Mesendoderm (in vitro differentiated cells): ENCODE results near the gene NFIA.

Experiments used
- DNase-seq: peaks from one replicate; pipeline ENCODE4 v3.0.0; 2013
- H2AK5ac ChIP-seq: 2 replicates; pipeline ENCODE4 v1.6.1; 2013; ENCODE audit warnings: low read length, inconsistent platforms
- H2BK120ac ChIP-seq: 2 replicates; pipeline ENCODE4 v1.6.1; 2013; ENCODE audit warnings: low read depth, mild to moderate bottlenecking, low read length, moderate library complexity, mixed read lengths
- H2BK15ac ChIP-seq: replicated peaks from 2 replicates; pipeline ENCODE4 v1.6.1; 2013; ENCODE audit warnings: low read depth, mild to moderate bottlenecking, moderate library complexity
- H2BK5ac ChIP-seq: 2 replicates; pipeline ENCODE4 v1.6.1; 2013; ENCODE audit warnings: low read length, inconsistent platforms
- H3K18ac ChIP-seq: 2 replicates; pipeline ENCODE4 v1.6.1; 2013; ENCODE audit warnings: mild to moderate bottlenecking, low read length, mixed read lengths
- H3K23ac ChIP-seq: one replicate; pipeline ENCODE4 v1.6.1; 2013; ENCODE audit warnings: low read length
- H3K27ac ChIP-seq: 2 replicates; pipeline ENCODE4 v1.5.1; 2013; ENCODE audit warnings: low read depth, mild to moderate bottlenecking, inconsistent platforms, low read length, moderate library complexity
- H3K27me3 ChIP-seq: 2 replicates; pipeline ENCODE4 v1.6.1; 2013; ENCODE audit warnings: low read length, control low read depth, mild to moderate bottlenecking, inconsistent platforms; ENCODE audit not compliant: insufficient read depth, poor library complexity
- H3K36me3 ChIP-seq: 2 replicates; pipeline ENCODE4 v1.6.1; 2013; ENCODE audit warnings: low read length, inconsistent platforms; ENCODE audit not compliant: control insufficient read depth, insufficient read depth
- H3K4ac ChIP-seq: one replicate; pipeline ENCODE4 v1.6.1; 2013; ENCODE audit warnings: low read depth, mild to moderate bottlenecking, low read length, moderate library complexity
- H3K4me1 ChIP-seq: 2 replicates; pipeline ENCODE4 v1.6.1; 2013; ENCODE audit warnings: low read depth, low read length, inconsistent platforms; ENCODE audit not compliant: control insufficient read depth
- H3K4me2 ChIP-seq: 2 replicates; pipeline ENCODE4 v1.6.1; 2013; ENCODE audit warnings: low read length
- H3K4me3 ChIP-seq: 2 replicates; pipeline ENCODE4 v1.5.1; 2013; ENCODE audit warnings: mild to moderate bottlenecking, low read length
- H3K56ac ChIP-seq: one replicate; pipeline ENCODE4 v1.6.1; 2013; ENCODE audit warnings: low read length
- H3K79me1 ChIP-seq: 2 replicates; pipeline ENCODE4 v1.6.1; 2013; ENCODE audit warnings: low read length, inconsistent platforms
- H3K79me2 ChIP-seq: 2 replicates; pipeline ENCODE4 v1.6.1; 2013; ENCODE audit warnings: mild to moderate bottlenecking, low read length; ENCODE audit not compliant: control insufficient read depth, insufficient read depth
- H3K9ac ChIP-seq: 2 replicates; pipeline ENCODE4 v1.6.1; 2013; ENCODE audit warnings: low read length, inconsistent platforms
- H4K5ac ChIP-seq: one replicate; pipeline ENCODE4 v1.6.1; 2013; ENCODE audit warnings: low read length
- H4K8ac ChIP-seq: one replicate; pipeline ENCODE4 v1.6.1; 2013; ENCODE audit warnings: low read depth, mild to moderate bottlenecking, control low read depth, low read length, moderate library complexity
- WGBS: extraction: QIAGEN DNeasy Blood & Tissue Kit; methylation state at CpG from one replicate; pipeline ENCODE4 v1.1.7; 2013; ENCODE audit warnings: low lambda C conversion rate, missing lambda C conversion rate; ENCODE audit not compliant: insufficient coverage; ENCODE audit errors: extremely low coverage; 5-methylcytosine and 5-hydroxymethylcytosine counted together

The NFIA gene

DNA sequence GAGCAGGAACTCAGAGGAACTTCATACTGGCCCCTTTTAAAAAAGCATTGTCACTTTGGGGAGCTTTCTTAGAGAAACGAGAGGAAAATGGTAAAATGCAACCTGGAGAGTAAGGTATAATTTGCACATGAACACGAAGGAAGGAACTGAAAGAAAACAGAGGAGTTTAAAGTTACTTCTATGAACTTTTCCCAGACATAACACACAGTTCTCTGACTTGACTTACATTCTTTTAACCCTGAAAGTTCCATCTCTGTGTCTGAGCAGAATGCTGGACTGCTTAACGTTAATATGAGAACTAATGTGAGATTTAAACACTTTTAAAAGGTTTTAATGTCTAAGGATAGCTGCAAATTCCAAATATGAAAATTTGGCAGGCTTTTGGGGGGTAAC, 102.3 kb downstream of the NFIA start:
- Histone ChIP-seq H3K79me1 (no peaks in the 10 kb centered on the region), H3K4me3 (no peak overlapping the region), H2AK5ac (no peak overlapping the region), H2BK15ac (no peak overlapping the region), H3K27ac (no peak overlapping the region), H3K23ac (no peak overlapping the region), H3K56ac (no peak overlapping the region), H3K4me2 (no peak overlapping the region), H2BK120ac (no peak overlapping the region), H3K4ac (no peak overlapping the region), H3K79me2 (no peaks in the 10 kb centered on the region), H2BK5ac (no peak overlapping the region), H4K5ac (no peak overlapping the region), H3K27me3 (no peaks in the 10 kb centered on the region), H3K9ac (no peak overlapping the region), H4K8ac (no peak overlapping the region), H3K18ac (no peak overlapping the region), H3K36me3 (no peaks in the 10 kb centered on the region), H3K4me1 (no peaks in the 10 kb centered on the region)
- no peak for DNase-seq
- no CpG with 5 or more reads among the region's 3 CpGs for WGBS

DNA sequence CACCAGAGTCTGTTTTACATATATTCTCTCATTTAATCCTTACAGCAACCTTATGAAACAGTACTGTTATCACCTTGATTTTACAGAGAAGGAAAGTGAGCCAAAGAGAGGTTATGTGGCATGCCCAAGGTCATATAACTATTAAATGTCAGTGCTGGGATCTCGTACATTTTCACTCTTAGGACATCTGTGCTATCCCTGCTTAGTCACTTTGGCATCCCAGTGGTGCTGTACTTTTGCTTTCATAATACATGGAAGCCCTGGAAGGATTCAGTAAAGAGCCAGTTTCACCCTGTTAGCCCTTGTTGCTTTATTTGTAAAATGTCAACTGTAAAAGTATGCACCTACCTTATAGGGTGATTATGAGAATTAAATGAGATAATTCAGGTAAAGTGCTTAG, 104.4 kb downstream of the NFIA start:
- no peaks in the 10 kb centered on the region for H3K27me3 ChIP-seq
- H3K56ac ChIP-seq = no peak overlapping the region
- no peak overlapping the region for H3K9ac ChIP-seq
- H3K4ac ChIP-seq = no peak overlapping the region
- no peak overlapping the region for H4K5ac ChIP-seq
- H2BK15ac ChIP-seq = no peak overlapping the region
- no peaks in the 10 kb centered on the region for H3K79me1 ChIP-seq
- no peak overlapping the region for H3K4me3 ChIP-seq
- H4K8ac ChIP-seq = no peak overlapping the region
- H3K27ac ChIP-seq = no peak overlapping the region
- no peaks in the 10 kb centered on the region for H3K79me2 ChIP-seq
- no peaks in the 10 kb centered on the region for H3K36me3 ChIP-seq
- WGBS = no CpG with 5 or more reads among the region's 1 CpG
- no peaks in the 10 kb centered on the region for H3K4me1 ChIP-seq
- H2BK5ac ChIP-seq = no peak overlapping the region
- no peak overlapping the region for H3K18ac ChIP-seq
- no peak overlapping the region for H2AK5ac ChIP-seq
- no peak overlapping the region for H2BK120ac ChIP-seq
- no peak overlapping the region for H3K23ac ChIP-seq
- H3K4me2 ChIP-seq = no peak overlapping the region
- DNase-seq = no peak

DNA sequence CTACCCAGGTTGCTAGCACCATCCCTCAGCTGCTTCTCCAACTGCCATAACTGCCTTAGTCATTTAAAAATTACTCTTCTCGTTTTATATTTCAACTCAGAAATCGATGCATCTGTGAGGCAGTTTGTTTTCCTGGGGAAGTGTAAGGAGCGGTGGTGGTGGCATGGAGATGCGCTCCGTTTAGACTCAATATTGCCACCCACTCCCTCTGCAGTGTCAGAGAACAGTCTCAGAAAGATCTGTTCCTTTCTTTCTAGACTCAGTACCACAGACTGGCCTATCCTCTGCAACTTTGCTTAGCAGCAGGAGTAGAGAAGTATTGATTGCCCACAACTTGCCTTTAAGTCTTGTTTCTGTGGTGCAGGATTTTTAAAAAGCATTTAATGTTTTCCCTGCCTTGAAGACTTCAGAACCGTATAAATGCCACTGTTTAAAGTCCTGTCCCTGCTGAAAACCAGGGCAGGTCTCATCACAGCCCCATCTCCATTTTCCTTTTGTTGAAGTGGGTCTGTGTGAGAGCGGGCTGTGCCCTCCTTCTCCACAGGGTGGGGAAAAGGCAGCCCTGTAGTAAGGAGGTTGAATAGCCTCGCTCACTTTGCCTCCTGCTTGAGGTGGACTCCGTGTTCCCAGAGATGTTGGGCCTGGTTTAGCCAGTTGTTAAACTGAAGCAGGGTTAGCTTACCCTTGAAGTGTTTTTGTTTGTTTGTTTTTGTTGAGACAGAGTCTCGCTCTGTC, 105.2 kb downstream of the NFIA start:
- Histone ChIP-seq H4K5ac (no peak overlapping the region), H2AK5ac (no peak overlapping the region), H3K79me1 (no peaks in the 10 kb centered on the region), H3K4me1 (no peaks in the 10 kb centered on the region), H3K27me3 (no peaks in the 10 kb centered on the region), H3K23ac (no peak overlapping the region), H2BK120ac (no peak overlapping the region), H3K4me2 (no peak overlapping the region), H4K8ac (no peak overlapping the region), H3K18ac (no peak overlapping the region), H3K27ac (no peak overlapping the region), H3K79me2 (no peaks in the 10 kb centered on the region), H3K4ac (no peak overlapping the region), H3K56ac (no peak overlapping the region), H3K36me3 (no peaks in the 10 kb centered on the region), H2BK5ac (no peak overlapping the region), H2BK15ac (no peak overlapping the region), H3K9ac (no peak overlapping the region), H3K4me3 (no peak overlapping the region)
- no CpG with 5 or more reads among the region's 10 CpGs for WGBS
- DNase-seq = no peak

DNA sequence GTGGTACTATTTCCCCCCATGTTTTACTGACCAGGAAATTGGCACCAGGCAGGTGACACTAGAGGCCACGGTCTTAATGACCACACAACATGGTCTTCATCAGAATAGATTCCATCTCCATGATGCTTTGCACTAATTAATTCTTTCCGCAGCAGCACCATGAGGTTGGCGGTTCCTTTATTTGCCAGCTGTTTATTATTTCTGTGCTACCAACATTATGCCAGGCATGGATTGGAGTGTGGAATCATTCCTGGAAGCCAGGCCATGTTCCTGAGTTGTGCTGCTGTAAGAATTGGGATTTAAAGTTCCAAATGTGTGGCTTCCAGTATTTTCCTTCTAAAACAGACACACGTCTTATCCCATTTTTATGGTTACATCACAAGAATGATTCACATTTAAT, 107.8 kb downstream of the NFIA start:
- H3K4me1 ChIP-seq = no peaks in the 10 kb centered on the region
- H2BK120ac ChIP-seq = no peak overlapping the region
- no peak overlapping the region for H3K9ac ChIP-seq
- no peak overlapping the region for H3K4me3 ChIP-seq
- no peak overlapping the region for H3K56ac ChIP-seq
- no peaks in the 10 kb centered on the region for H3K79me2 ChIP-seq
- no peak overlapping the region for H3K4ac ChIP-seq
- DNase-seq = no peak
- no peak overlapping the region for H3K18ac ChIP-seq
- H2BK5ac ChIP-seq = no peak overlapping the region
- no peak overlapping the region for H3K4me2 ChIP-seq
- H3K27ac ChIP-seq = no peak overlapping the region
- no peaks in the 10 kb centered on the region for H3K36me3 ChIP-seq
- H4K8ac ChIP-seq = no peak overlapping the region
- WGBS = no CpG with 5 or more reads among the region's 4 CpGs
- no peak overlapping the region for H2AK5ac ChIP-seq
- no peaks in the 10 kb centered on the region for H3K79me1 ChIP-seq
- no peak overlapping the region for H2BK15ac ChIP-seq
- H3K27me3 ChIP-seq = no peaks in the 10 kb centered on the region
- H4K5ac ChIP-seq = no peak overlapping the region
- no peak overlapping the region for H3K23ac ChIP-seq

DNA sequence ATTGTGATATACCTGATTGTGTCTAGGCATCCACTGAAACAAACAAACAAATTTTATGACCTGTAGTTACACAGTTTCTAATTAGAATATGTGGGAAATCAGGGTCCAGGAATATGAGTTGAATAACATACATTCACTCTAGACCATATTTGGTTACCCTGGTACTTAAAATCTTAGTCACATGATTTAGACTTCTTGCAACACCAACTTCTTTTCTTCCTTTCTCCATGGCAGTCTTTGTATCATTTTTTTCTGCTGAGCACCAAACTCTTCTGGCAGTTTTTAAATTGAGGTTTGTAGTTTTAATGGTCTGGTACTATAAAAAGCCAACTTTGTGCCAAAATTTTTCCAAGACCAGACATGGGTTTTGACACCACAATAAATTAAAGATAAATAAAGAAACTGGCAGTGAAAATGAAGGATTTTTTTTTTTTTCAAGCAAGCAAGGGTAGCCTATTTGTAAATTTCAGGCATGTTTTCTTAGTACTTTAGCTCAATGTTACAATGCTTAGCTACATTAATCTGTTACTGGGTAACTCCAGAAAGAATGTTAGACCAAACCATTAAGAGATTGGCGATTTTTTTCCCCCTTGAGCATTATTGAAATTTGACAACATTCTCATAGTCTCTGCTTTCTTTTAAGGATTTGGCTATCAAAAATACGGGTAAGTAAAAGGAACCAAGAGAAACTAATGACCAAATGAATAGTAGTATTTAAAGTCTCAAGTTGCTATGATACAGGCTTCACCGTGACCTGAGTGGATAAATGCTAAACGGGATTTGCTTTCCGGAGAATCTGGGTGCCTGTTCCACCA, 108.5 kb downstream of the NFIA start:
- no peaks in the 10 kb centered on the region for H3K79me2 ChIP-seq
- no peak overlapping the region for H3K4me2 ChIP-seq
- H2AK5ac ChIP-seq = no peak overlapping the region
- H3K9ac ChIP-seq = no peak overlapping the region
- no peak overlapping the region for H3K27ac ChIP-seq
- no peak overlapping the region for H3K4ac ChIP-seq
- H3K23ac ChIP-seq = no peak overlapping the region
- H3K18ac ChIP-seq = no peak overlapping the region
- H3K79me1 ChIP-seq = no peaks in the 10 kb centered on the region
- no peak overlapping the region for H4K5ac ChIP-seq
- H2BK15ac ChIP-seq = no peak overlapping the region
- H3K4me1 ChIP-seq = no peaks in the 10 kb centered on the region
- no peaks in the 10 kb centered on the region for H3K36me3 ChIP-seq
- no CpG with 5 or more reads among the region's 5 CpGs for WGBS
- DNase-seq = no peak
- no peak overlapping the region for H4K8ac ChIP-seq
- no peak overlapping the region for H3K56ac ChIP-seq
- no peak overlapping the region for H2BK5ac ChIP-seq
- H3K27me3 ChIP-seq = no peaks in the 10 kb centered on the region
- H2BK120ac ChIP-seq = no peak overlapping the region
- H3K4me3 ChIP-seq = no peak overlapping the region
